ENCODE measurements around the gene CNN3.
"Not testable (repeated sequence)": the region's sequence is repeated elsewhere in the genome, so short reads cannot be mapped to it uniquely, and the experiment has no call there.

Gene CNN3

DNA sequence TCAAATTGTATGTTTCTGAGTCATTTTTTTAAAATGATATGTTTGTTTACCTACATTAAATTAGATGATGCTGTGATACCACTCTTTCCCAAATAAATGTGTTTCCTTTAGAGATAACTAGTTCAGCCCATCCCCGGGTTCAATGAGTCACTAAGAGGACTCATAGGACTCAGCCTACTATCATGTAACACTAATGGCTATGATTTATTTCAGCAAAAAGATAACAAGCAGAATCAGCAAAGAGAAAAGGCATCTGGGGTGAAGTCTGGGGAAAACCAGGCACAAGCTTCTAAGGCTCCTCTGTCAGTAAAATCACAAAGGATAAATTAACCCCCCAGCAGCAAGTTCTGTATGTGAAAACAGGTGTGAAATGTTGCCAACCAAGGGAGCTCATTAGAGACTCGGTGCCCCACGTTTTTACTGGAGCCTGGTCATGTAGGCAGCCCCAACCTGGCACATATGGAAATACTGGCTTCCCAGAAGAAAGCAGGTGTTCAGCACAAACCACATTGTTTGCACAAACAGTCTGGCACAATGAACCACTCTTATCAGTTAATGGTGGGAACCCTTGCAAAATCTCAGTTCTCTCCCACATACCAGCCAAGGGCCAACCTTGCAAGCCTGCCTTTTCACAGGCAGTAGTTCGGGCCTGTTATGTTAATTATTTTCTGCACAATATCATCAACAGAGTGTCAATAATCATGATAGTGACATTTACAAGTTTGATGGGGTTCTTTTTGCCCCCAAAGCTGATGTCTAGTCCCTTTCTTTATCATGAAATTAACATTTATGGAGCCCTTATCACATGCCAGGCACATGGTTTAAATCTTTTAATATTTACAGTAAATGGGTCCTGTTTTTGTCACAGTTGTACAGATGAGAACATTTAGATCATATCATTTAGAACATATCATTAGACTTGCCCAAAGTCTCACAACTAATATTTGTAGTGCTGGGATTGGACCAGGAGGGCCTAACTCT lies 23.1 kb upstream of the CNN3 start:
- DNase-seq = no peak

GRCh38 chr1:94947437-94947836 lies 20.5 kb upstream of the CNN3 start:
- no peak for DNase-seq

- no peak for DNase-seq
Observed at GRCh38 chr1:94946886-94947285, 20.0 kb upstream of the CNN3 start.

DNA sequence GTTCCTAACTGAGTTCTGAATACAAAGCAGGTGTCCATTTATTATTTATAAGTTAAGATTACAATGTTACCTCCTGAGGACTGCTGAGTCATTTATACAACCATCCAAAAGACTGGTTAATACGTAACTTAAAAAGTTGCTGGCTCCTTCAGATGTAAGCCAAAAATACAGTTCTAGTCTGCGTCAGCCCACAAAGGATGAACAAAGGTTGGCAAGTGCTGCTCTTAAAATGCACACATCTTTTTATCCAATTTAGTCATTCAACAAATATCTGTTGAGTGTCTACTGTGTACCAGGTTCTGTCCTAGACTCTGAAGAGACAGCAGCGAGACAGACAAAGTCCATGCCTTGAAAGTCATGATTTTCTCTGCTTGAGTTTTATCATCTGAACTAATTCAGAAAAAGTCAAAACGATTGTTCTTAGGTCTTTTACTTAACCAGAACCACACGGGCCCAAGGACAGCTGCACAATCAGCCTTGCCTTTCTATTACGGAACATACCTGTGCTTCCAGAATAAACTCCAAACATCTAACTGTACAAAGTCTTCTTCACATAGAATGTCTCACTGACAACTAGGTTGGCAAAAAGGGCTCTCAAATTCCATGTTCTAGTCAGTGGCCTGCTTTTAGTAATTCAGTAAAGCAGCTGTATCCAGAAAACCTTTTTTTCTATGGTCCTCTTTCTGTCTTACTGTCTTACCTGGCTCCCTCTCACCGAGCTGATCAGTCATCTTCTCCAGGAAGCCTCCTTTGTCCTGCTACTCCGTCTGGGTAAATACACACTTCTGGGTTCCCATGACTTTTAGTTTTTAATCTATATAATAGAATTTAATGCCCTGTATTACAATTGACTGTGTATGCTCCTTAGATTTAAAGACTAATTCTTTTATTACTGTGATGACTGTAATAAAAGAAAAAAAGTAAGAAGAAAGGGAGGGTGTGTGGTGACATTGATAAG lies 15.5 kb upstream of the CNN3 start:
- no peak for DNase-seq

GRCh38 chr1:94941480-94941879 lies 14.6 kb upstream of the CNN3 start:
- not testable (repeated sequence) for DNase-seq

GRCh38 chr1:94940738-94941137 lies 13.8 kb upstream of the CNN3 start:
- no peak for DNase-seq

DNA sequence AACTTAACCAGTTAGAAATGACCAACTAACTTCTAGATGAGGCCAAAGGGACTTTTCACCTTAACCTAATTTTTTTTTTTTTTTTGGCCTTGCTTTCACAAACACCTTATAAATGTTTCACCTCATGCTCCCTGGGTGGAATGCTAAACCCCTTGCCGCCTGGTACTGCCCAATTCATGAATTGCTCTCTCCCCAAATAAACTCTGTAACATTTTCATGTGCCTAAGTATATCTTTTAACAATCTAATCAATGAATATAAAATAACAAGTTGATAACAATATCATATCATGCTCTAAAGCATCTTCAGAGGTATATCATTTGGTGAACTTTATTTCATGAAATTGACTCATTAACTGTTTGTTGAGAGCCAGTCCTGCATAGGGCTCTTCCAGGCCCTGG lies 10.9 kb upstream of the CNN3 start:
- DNase-seq = no peak

GRCh38 chr1:94936861-94937620 lies 10.1 kb upstream of the CNN3 start:
- DNase-seq = no peak

- DNase-seq = no peak
Observed at GRCh38 chr1:94935476-94935875, 8.6 kb upstream of the CNN3 start.

DNA sequence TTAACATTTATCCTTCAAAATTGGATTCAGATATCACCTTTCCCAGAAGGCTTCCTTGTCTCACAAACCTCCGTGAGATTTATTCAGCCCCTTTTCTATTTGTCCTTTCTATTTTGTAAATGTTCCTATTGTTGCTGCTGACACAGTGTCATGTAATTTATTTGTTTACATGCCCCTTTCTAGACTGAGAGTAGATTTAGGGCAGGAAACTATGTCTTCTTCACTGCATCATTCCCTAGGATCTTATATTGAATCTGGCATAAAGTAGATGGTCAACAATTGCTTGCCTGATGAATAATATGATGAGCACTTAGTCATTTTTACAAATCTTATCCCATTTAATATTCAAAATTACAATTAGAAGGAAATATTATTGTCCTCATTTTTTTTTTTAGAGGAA lies 8.1 kb upstream of the CNN3 start:
- no peak for DNase-seq

DNA sequence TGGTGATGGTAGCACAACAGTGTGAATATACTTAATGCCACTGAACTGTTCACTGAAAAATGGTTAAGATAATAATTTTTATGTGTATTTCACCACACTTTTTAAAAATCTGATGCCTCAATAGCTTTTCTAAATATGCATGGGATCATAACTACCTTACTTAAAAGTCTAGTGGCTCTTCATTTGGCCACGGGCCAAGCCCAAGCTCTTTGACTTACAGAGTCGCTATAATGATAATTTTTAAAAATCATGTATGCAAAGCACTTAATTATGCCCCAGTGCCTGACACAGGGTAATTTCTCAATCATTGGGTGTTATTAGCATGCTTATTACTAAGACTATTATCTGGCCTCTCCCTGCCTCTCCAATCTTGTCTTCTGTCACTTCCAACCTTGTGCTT lies 7.6 kb upstream of the CNN3 start:
- DNase-seq = no peak

GRCh38 chr1:94931254-94931841 lies 4.4 kb upstream of the CNN3 start:
- no peak for DNase-seq

DNA sequence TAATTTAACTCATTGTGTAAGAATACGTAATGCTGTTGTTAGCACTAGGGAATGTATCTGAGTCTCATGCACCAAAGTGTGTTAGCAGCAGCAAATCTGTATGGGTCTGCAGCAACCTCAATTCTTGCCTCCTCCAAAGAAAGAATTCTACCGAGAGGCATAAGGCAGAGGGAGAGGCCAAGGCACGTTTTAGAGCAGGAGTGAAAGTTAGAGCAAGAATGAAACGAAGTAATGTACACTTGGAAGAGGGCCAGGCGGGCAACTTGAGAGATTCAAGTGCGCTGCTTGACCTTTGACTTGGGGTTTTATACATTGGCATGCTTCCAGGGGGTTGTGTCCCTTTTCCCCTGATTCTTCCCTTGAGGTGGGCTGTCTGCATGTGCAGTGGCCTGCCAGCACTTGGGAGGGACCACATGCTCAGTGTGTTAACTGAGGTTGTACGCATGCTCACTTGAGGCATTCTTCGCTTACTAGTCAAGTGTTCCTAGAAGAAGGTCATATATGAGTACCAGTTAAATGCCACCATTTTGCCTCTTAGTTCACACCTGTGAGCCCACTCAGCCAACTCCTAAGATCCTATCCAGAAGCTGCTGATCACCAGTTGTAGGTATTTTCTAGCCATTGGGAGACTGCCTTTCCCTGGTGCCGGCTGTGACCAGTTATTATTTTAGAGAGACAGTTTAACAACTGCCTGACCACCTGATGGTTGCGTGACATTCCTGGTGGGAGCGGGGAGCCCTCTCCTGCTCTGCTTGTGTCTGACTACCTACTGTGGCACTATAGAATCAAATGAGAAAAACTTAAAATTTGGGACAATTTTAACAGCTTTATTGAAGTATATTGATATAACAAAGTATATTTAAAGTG lies 2.7 kb upstream of the CNN3 start:
- no peak for DNase-seq

DNA sequence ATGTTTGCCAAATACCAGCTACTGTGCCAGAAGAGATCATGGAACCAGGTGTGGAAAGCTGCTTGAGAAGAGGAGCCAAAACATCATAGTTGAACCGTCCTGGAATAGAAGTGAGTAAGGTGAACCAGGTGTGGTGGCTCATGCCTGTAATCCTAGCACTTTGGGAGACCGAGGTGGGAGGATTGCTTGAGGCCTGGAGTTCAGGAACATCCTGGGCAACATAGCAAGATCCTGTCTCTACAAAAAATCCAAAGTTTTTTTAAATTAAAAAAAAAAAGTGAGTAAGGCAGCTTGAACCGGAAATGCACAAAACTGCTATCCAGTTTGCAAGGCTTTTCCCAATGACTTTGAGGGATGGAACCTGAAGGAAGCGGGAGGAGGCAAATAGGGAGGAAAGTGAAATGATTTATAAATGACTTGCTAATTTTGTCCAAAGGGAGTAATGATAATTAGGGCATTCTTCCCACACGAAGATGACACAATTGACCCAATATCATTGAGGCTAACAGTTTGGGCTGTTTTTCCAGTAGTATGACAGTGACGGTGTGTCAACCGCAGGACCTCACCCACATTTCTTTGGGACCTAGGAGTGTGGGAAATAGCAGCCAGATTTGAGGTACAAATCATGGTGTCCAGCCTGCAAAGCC lies 1.5 kb upstream of the CNN3 start:
- no peak for DNase-seq

GRCh38 chr1:94927405-94928175 lies 680 bp upstream of the CNN3 start:
- no peak for DNase-seq

DNA sequence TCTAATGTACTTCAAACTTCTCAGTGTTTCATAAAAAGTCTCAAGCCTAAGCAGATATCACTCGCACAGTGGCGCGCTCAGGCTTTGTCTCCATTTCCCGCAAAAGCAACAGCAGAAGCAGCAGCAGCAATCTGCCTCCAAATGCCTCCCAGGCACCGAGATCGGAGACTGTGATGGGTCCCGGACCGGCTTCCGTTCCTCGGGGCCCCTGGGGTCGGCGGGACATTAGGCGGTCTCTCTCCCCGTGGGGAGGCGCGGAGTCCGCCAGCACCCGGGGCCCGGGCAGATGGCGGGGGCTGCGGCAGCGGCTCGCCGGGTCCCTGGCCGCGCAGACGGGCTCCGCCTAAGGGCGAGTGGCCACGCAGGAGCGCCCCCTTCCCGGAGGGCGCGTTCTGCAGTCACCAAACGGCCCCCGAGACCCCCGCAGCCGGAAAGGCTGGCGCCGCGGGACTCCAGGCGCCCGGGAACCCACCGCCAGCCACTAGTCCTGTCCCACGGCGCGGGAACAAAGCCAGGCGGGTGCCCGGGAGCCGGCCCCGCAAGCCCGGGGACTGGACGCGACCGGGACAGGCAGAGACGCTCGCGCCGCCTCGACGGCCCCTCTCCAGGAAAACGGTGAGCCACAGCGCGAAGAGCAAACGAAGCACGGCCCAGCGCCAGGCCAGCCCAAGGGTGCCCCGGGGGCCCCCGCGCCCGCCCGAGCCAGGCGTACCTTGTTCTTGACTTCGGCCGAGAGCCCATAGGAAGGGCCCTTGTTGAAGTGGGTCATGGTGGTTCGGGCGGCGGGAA lies 590 bp downstream of the CNN3 start:
- no peak for DNase-seq

- DNase-seq = no peak
Observed at GRCh38 chr1:94925561-94926125, 1.3 kb downstream of the CNN3 start.

DNA sequence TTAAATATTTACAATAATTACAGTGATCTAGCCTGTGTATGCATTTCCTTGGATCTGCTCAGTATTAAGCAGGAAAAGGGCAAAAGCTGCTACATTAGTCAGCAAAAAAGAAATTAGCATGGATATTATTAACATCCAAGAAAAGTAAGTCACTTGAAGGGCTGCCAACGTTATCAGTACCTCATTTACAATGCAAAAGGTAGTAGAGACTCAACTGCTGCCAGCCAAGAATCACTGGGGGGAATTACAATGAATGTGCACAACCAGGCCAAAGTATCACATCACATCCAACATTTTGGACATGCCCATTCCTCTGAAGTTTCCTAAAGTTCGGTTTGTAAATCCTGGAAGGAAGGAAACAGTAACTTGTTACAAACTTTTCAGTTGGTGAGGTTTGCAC lies 1.9 kb downstream of the CNN3 start:
- DNase-seq = no peak

DNA sequence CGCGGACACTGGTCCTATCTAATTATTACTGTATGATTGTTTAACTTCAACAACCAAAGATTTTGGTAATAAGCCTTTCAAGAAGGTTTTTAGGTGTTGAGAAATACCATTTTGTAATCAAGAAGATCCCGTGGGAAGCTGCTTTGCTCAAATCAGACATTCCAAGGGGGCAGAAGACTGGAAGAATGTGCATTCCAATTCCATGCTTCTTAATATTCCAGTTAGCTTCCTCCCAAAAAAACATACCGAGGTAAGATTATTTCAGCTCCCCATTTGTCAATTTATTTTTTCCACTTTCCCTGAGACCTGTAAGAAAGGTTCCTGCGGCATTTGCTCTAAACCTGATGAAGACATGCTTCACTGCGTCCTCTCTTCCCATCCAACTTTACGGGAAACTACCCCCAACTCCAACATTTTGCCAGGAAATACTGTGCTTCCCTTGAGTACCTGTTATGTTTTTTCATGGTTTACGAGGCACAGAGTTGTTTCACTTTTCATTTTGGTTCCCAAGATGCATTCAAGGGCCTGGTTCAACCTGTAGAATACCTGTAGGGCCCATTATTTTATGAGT lies 4.1 kb downstream of the CNN3 start:
- no peak for DNase-seq

Data from AML-193 (cell line).